Endothelial cell of umbilical vein (primary cell): Measurements from ENCODE around the gene CHMP1A. TPM values are rescaled to one million over a fixed set of nuclear protein-coding genes. Genes with fewer than 3 reads are reported as not detected.

Experiments
- BruUV-seq: library from RNA; stranded (reverse); fragments of 400-500 nt; replicated peaks from 2 replicates; lab custom pipeline; 2021; lab: Mats Ljungman, UMichigan
- CTCF ChIA-PET: fragments of 300-600, 350-600 bp; sonication (Branson Sonifier 250); formaldehyde crosslinking; loops from one replicate; lab custom pipeline; 2021; ENCODE audit warnings: antibody characterized with exemption, inconsistent platforms; lab: Charles Lee
- POLR2A ChIA-PET: fragments of 300-600, 350-600 bp; sonication (Branson Sonifier 250); formaldehyde crosslinking; loops from one replicate; lab custom pipeline; 2021; ENCODE audit warnings: antibody characterized with exemption, inconsistent platforms; lab: Charles Lee
- DNase-seq: peaks from one replicate; pipeline ENCODE4 v3.0.0-alpha.2; 2011; ENCODE audit warnings: low read depth, low spot score
- FAIRE-seq: peaks from 2 replicates; lab custom pipeline; 2011; peaks lifted over from hg19 to GRCh38; lab: Jason Lieb, UNC
- H2AFZ ChIP-seq: 2 replicates; pipeline ENCODE4 v1.6.0; 2012; ENCODE audit warnings: low read depth, low read length, control low read depth, inconsistent platforms
- H3K27ac ChIP-seq: 2 replicates; pipeline ENCODE4 v1.5.1; 2011; ENCODE audit warnings: low read depth, mild to moderate bottlenecking, control low read depth, low read length, moderate library complexity; ENCODE audit not compliant: insufficient read depth
- H3K27me3 ChIP-seq, 2 experiments: 2 replicates each; pipeline versions ENCODE4 v1.6.0 to v1.6.1; 2011; ENCODE audit warnings: low read length in 2 of 2, mixed read lengths in 1 of 2; ENCODE audit not compliant: control insufficient read depth in 2 of 2, insufficient read depth in 2 of 2
- H3K36me3 ChIP-seq, 2 experiments: 2 replicates in 1 of 2; 3 replicates in 1 of 2; pipeline ENCODE4 v1.5.1; 2011; ENCODE audit warnings: low read length in 2 of 2, mild to moderate bottlenecking in 1 of 2, moderate library complexity in 1 of 2; ENCODE audit not compliant: control insufficient read depth in 2 of 2, insufficient read depth in 2 of 2; ENCODE audit errors: extremely low read depth in 1 of 2
- H3K4me1 ChIP-seq: 3 replicates; pipeline ENCODE4 v1.5.1; 2011; ENCODE audit warnings: mild to moderate bottlenecking, low read length; ENCODE audit not compliant: control insufficient read depth, insufficient read depth; ENCODE audit errors: extremely low read depth
- H3K4me2 ChIP-seq: 2 replicates; pipeline ENCODE4 v1.6.1; 2011; ENCODE audit warnings: low read length, control low read depth, mixed read lengths; ENCODE audit not compliant: insufficient read depth
- H3K4me3 ChIP-seq, 3 experiments: fragments of 200-600 bp in 1 of 3; sonication (generic), shearing (Covaris generic) in 1 of 3; replicated peaks in 1 of 3; 2 replicates each; pipeline ENCODE4 v1.5.1; 2011 to 2016; ENCODE audit warnings: control low read depth in 3 of 3, low read length in 3 of 3, mild to moderate bottlenecking in 2 of 3, inconsistent platforms in 1 of 3, low read depth in 1 of 3, moderate library complexity in 1 of 3; ENCODE audit not compliant: insufficient read depth in 1 of 3
- H3K79me2 ChIP-seq: 2 replicates; pipeline ENCODE4 v1.6.0; 2012; ENCODE audit warnings: low read length, inconsistent platforms; ENCODE audit not compliant: control insufficient read depth, insufficient read depth
- H3K9ac ChIP-seq: replicated peaks from 2 replicates; pipeline ENCODE3; 2011; ENCODE audit warnings: low read length, control low read depth; ENCODE audit not compliant: insufficient read depth; ENCODE audit errors: extremely low read depth
- H3K9me1 ChIP-seq: replicated peaks from 3 replicates; pipeline ENCODE4 v1.6.0; 2011; ENCODE audit warnings: mild to moderate bottlenecking, low read length; ENCODE audit not compliant: control insufficient read depth, insufficient read depth; ENCODE audit errors: extremely low read depth
- H3K9me3 ChIP-seq: replicated peaks from 2 replicates; pipeline ENCODE4 v1.5.1; 2012; ENCODE audit warnings: low read length, inconsistent platforms; ENCODE audit not compliant: control insufficient read depth, insufficient read depth
- H4K20me1 ChIP-seq: replicated peaks from 2 replicates; pipeline ENCODE3; 2011; ENCODE audit warnings: mild to moderate bottlenecking, low read length; ENCODE audit not compliant: control insufficient read depth, insufficient read depth; ENCODE audit errors: extremely low read depth
- EZH2 ChIP-seq: IDR thresholded peaks from 2 replicates; pipeline ENCODE4 v1.6.1; 2012; ENCODE audit warnings: borderline replicate concordance, low read depth, mild to moderate bottlenecking, moderate library complexity, low read length, inconsistent platforms; ENCODE audit not compliant: severe bottlenecking
- FOS ChIP-seq: IDR thresholded peaks from 2 replicates; pipeline ENCODE4 v1.6.1; 2011; ENCODE audit warnings: mild to moderate bottlenecking, low read length, moderate library complexity, borderline replicate concordance; ENCODE audit not compliant: insufficient read depth
- GATA2 ChIP-seq: IDR thresholded peaks from 2 replicates; pipeline ENCODE4 v1.7.0; 2011; ENCODE audit warnings: low read depth, mild to moderate bottlenecking, moderate library complexity, mixed read lengths, low read length; ENCODE audit not compliant: insufficient read length, insufficient read depth
- JUN ChIP-seq: IDR thresholded peaks from 2 replicates; pipeline ENCODE4 v1.6.1; 2011; ENCODE audit warnings: borderline replicate concordance, low read depth; ENCODE audit not compliant: insufficient read length, insufficient read depth
- MAX ChIP-seq: IDR thresholded peaks from 2 replicates; pipeline ENCODE4 v1.6.1; 2011; ENCODE audit not compliant: insufficient read depth, insufficient read length
- MYC ChIP-seq: IDR thresholded peaks from one replicate; pipeline ENCODE4 v1.6.1; 2011; ENCODE audit warnings: mild to moderate bottlenecking, low read depth, low read length
- POLR2A ChIP-seq: IDR thresholded peaks from 2 replicates; pipeline ENCODE4 v1.6.1; 2012; ENCODE audit warnings: low read depth, mild to moderate bottlenecking, control low read depth, low read length
- POLR2AphosphoS5 ChIP-seq: IDR thresholded peaks from 2 replicates; pipeline ENCODE4 v1.6.1; 2012; ENCODE audit warnings: low read depth, mild to moderate bottlenecking, control low read depth, low read length, moderate library complexity; ENCODE audit not compliant: insufficient read depth
- dilution Hi-C: fragments of 300-500 bp; cut with MboI; formaldehyde crosslinking; loops from one replicate; pipeline ENCODE4 v1.15.0; 2019; ENCODE audit warnings: low sequenced_read_pairs; ENCODE audit not compliant: extremely low pct_ligation_motif_present
- intact Hi-C: fragments of 100-400 bp; cut with micrococcal nuclease; formaldehyde crosslinking; loops from one replicate; pipeline ENCODE4 v1.10.0; 2022
- polyA plus RNA-seq, 4 experiments: library from polyadenylated mRNA; depleted of rRNA in 3 of 4; stranded (reverse) in 3 of 4; unstranded in 1 of 4; fragments of >200 nt; gene quantifications; 2 replicates each; pipeline versions ENCODE4 v1.2.1 to v1.2.3, GENCODE V29; 2011 to 2012; ENCODE audit warnings: missing spikeins in 1 of 4
- total RNA-seq: library from RNA; stranded (reverse); gene quantifications from 2 replicates; pipeline ENCODE4 v1.2.3, GENCODE V29; 2021
- TF ChIP-seq, protein P1 (sequence below), 2 donors: IDR thresholded peaks; 1 replicate in 1 of 2; 2 replicates in 1 of 2; pipeline ENCODE4 v1.5.1; 2011; ENCODE audit warnings: low read length in 2 of 2, mild to moderate bottlenecking in 2 of 2, moderate library complexity in 2 of 2, control low read depth in 1 of 2, inconsistent platforms in 1 of 2, low read depth in 1 of 2; ENCODE audit not compliant: insufficient read depth in 1 of 2; ENCODE audit errors: extremely low read depth in 1 of 2

CHMP1A gene
- total and polyA plus RNA-seq, 2 donors (not counting 3 experiments of a cell fraction or from before 2014, with no cell fraction given) = 83.9 to 101 TPM

- intact Hi-C loops = loop anchor here (1.0 to 2.0 kb wide), 3 partner anchors 14 to 155 kb away; partner anchors contain the start of genes VPS9D1 and ZNF276
- ChIA-PET CTCF (interaction anchor here (0.6 to 6.4 kb wide), 36 partner anchors 8 to 212 kb away, joined by 3 to 119 read pairs (median 5); partner anchors contain the start of genes CDK10, FANCA, MC1R and TCF25), POLR2A (interaction anchor here (0.6 to 0.7 kb wide), 2 partner anchors 8 to 19 kb away, joined by 3 read pairs; no protein-coding TSS in a partner anchor)
Measured at GRCh38 chr16:89706518-89707260, 49.2 kb upstream of the CHMP1A start.

More at GRCh38 chr16:89706518-89707260, 49.2 kb upstream of the CHMP1A start:
- Histone ChIP-seq H3K9me3 (no peaks in the 10 kb centered on the region), H3K9me1 (no peaks in the 10 kb centered on the region), H3K79me2 (no peaks in the 10 kb centered on the region), H3K9ac (no peak overlapping the region), H3K4me1 (no peaks in the 10 kb centered on the region), H3K4me2 (no peak overlapping the region), H4K20me1 (no peaks in the 10 kb centered on the region), H3K36me3 (no peaks in the 10 kb centered on the region), H3K27ac (no peak overlapping the region), H3K27me3 (no peaks in the 10 kb centered on the region), H2AFZ (no peak overlapping the region), H3K4me3 (no peak overlapping the region)
- TF ChIP-seq MYC = no peak
- no peak for TF ChIP-seq POLR2AphosphoS5
- no peak for TF ChIP-seq MAX
- TF ChIP-seq GATA2 = no peak
- TF ChIP-seq FOS = no peak
- no peak for TF ChIP-seq JUN
- TF ChIP-seq, protein P1, sequence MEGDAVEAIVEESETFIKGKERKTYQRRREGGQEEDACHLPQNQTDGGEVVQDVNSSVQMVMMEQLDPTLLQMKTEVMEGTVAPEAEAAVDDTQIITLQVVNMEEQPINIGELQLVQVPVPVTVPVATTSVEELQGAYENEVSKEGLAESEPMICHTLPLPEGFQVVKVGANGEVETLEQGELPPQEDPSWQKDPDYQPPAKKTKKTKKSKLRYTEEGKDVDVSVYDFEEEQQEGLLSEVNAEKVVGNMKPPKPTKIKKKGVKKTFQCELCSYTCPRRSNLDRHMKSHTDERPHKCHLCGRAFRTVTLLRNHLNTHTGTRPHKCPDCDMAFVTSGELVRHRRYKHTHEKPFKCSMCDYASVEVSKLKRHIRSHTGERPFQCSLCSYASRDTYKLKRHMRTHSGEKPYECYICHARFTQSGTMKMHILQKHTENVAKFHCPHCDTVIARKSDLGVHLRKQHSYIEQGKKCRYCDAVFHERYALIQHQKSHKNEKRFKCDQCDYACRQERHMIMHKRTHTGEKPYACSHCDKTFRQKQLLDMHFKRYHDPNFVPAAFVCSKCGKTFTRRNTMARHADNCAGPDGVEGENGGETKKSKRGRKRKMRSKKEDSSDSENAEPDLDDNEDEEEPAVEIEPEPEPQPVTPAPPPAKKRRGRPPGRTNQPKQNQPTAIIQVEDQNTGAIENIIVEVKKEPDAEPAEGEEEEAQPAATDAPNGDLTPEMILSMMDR (IDR thresholded peaks at IDR 0.05; ENCODE audit: extremely low read depth in 1 of 2, insufficient read depth in 1 of 2, low read depth in 1 of 2, low read length in 2 of 2) = no peak
- TF ChIP-seq EZH2 = no peak
- no peak for TF ChIP-seq POLR2A
- BruUV-seq = no TSS peak
- dilution Hi-C loops = no loop called here
- no peak for DNase-seq
- no peak for FAIRE-seq
